ENCODE measurements around the gene STIMATE.

Gene STIMATE

GRCh38 chr3:52897130-52898122 lies at the start of gene STIMATE:
Gene STIMATE, minus strand, starts transcription at chr3:52897548. Its CDS starts 98 bp downstream, at chr3:52897450.
- POLR2A ChIA-PET (ENCODE audit: low non-redundant PET), result no interaction called here
- H3K27ac ChIP-seq, result peak within 1 kb of the TSS; percentile 53
- TF ChIP-seq CTCF (conservative IDR thresholded peaks at IDR 0.05; ENCODE audit: low read depth), result no peak

DNA sequence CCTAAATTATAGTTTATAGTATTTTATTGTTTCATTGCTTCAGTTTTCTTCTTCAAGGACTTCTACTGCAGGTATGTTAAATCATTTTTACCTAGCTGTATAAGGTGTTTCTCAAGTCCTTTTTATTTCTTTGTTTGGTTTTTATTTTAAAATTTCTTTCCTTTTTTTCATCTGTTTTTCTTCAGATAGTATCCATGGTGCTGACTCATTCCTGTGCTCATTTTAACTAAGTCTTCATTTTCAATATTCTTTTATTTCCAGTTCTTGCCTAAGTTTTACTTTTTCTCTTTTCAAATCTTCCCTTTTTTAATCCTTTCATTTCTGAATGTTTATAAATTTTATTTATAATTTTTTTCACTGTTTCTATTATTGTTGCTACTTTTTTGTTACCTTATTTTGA lies 42.3 kb upstream of the STIMATE start:
- no peak overlapping the region for H3K27ac ChIP-seq
- TF ChIP-seq CTCF (conservative IDR thresholded peaks at IDR 0.05; ENCODE audit: low read depth), result no peak
- ChIA-PET CTCF (no interaction called here), POLR2A (ENCODE audit: low non-redundant PET) (no interaction called here)
- no peak for DNase-seq (ENCODE audit: low spot score)

More at GRCh38 chr3:52897130-52898122, at the start of gene STIMATE:
- DNase-seq (ENCODE audit: low spot score), result peak; percentile 92
- CTCF ChIA-PET, result interaction anchor here (0.6 kb wide), 1 partner anchor 126 kb away, joined by 4 read pairs; no protein-coding TSS in a partner anchor

- ChIA-PET CTCF (interaction anchor here (0.9 to 1.1 kb wide), 3 partner anchors 19 to 82 kb away, joined by 3 read pairs; no protein-coding TSS in a partner anchor), POLR2A (ENCODE audit: low non-redundant PET) (no interaction called here)
- peak; percentile 86 for TF ChIP-seq CTCF (conservative IDR thresholded peaks at IDR 0.05; ENCODE audit: low read depth)
- no peak overlapping the region for H3K27ac ChIP-seq
- DNase-seq (ENCODE audit: low spot score), result peak; percentile 60
Measured at GRCh38 chr3:52934630-52935530, 37.5 kb upstream of the STIMATE start.

GRCh38 chr3:52931889-52932288 lies 34.5 kb upstream of the STIMATE start:
- CTCF ChIA-PET, result interaction anchor here (0.6 kb wide), 1 partner anchor 215 kb away, joined by 3 read pairs; no protein-coding TSS in a partner anchor
- peak; percentile 1 for DNase-seq (ENCODE audit: low spot score)
- POLR2A ChIA-PET (ENCODE audit: low non-redundant PET), result no interaction called here
- no peak for TF ChIP-seq CTCF (conservative IDR thresholded peaks at IDR 0.05; ENCODE audit: low read depth)
- no peak overlapping the region for H3K27ac ChIP-seq

DNA sequence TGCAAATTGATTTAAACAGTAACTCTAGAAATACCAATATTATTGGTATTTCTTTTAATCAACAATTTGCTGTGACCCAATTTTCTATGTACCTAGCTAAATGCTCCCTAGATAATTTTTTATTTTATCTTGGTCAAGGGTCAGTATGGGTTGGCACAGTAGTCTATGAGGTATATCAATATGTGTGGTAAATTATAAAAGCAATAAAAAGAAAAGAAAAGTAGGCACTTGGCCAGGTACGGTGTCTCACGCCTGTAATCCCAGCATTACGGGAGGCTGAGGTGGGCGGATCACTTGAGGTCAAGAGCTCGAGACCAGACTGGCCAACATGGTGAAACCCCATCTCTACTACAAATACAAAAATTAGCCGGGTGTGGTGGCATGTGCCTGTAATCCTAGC lies 34.0 kb upstream of the STIMATE start:
- no peak for DNase-seq (ENCODE audit: low spot score)
- POLR2A ChIA-PET (ENCODE audit: low non-redundant PET), result no interaction called here
- no peak for TF ChIP-seq CTCF (conservative IDR thresholded peaks at IDR 0.05; ENCODE audit: low read depth)
- CTCF ChIA-PET, result interaction anchor here (0.6 kb wide), 1 partner anchor 214 kb away, joined by 3 read pairs; no protein-coding TSS in a partner anchor
- H3K27ac ChIP-seq, result no peak overlapping the region

GRCh38 chr3:52930748-52931147 lies 33.4 kb upstream of the STIMATE start:
- TF ChIP-seq CTCF (conservative IDR thresholded peaks at IDR 0.05; ENCODE audit: low read depth), result no peak
- POLR2A ChIA-PET (ENCODE audit: low non-redundant PET), result no interaction called here
- no peak for DNase-seq (ENCODE audit: low spot score)
- H3K27ac ChIP-seq, result no peak overlapping the region
- CTCF ChIA-PET, result no interaction called here

All from RWPE1 (cell line).